Measurements from ENCODE around the gene KIR3DL3. TPM values are rescaled to one million over a fixed set of nuclear protein-coding genes. Genes with fewer than 3 reads are reported as not detected.
A peak's percentile ranks its signal among the peaks of the same experiment; 100 is the strongest.
"Not testable (repeated sequence)": the region's sequence is repeated elsewhere in the genome, so short reads cannot be mapped to it uniquely, and the experiment has no call there.

KIR3DL3 gene
- total RNA-seq (2022) (not detected in 2 replicates), Bru-seq, nascent RNA (not detected), BruChase-seq, experiment 1, labeled RNA remaining after a 6-hour chase (not detected), BruChase-seq, experiment 2, labeled RNA remaining after a 2-hour chase (not detected)
- long read RNA-seq: 0 reads

DNA sequence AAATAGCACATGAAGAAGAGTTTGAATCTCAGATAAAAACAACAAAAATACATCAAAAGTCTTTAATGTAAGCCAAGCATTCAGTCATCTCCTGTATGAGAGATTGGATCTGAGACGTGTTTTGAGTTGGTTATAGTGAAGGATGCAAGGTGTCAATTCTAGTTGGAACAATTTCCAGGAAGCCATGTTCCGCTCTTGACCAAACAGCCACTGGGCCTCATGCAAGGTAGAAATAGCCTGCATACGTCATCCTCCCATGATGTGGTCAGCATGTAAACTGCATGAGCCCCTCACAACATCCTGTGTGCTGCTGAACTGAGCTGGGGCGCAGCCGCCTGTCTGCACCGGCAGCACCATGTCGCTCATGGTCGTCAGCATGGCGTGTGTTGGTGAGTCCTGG, at the start of gene KIR3DL3:
Gene KIR3DL3 (plus strand): TSS at position 301 of the 400 bp plus-strand sequence. CDS start 55 bp downstream, at position 356.
- no peaks in the 10 kb centered on the region for H3K36me3 Mint-ChIP-seq (ENCODE audit: insufficient read depth, unreplicated experiment)
- no peak within 1 kb of the TSS for H3K4me3 Mint-ChIP-seq (ENCODE audit: low read depth, unreplicated experiment)
- peaks cover 34% of the 10 kb centered on the region for H3K27me3 Mint-ChIP-seq (ENCODE audit: unreplicated experiment)
- no peak for DNase-seq
- H3K27ac Mint-ChIP-seq (ENCODE audit: unreplicated experiment): no peak within 1 kb of the TSS
- BruUV-seq (replicated peaks): no TSS peak
- TF ChIP-seq, protein P1, sequence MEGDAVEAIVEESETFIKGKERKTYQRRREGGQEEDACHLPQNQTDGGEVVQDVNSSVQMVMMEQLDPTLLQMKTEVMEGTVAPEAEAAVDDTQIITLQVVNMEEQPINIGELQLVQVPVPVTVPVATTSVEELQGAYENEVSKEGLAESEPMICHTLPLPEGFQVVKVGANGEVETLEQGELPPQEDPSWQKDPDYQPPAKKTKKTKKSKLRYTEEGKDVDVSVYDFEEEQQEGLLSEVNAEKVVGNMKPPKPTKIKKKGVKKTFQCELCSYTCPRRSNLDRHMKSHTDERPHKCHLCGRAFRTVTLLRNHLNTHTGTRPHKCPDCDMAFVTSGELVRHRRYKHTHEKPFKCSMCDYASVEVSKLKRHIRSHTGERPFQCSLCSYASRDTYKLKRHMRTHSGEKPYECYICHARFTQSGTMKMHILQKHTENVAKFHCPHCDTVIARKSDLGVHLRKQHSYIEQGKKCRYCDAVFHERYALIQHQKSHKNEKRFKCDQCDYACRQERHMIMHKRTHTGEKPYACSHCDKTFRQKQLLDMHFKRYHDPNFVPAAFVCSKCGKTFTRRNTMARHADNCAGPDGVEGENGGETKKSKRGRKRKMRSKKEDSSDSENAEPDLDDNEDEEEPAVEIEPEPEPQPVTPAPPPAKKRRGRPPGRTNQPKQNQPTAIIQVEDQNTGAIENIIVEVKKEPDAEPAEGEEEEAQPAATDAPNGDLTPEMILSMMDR (IDR thresholded peaks at IDR 0.05; ENCODE audit: unreplicated experiment): no peak
- peaks cover 17% of the 10 kb centered on the region for H3K9me3 Mint-ChIP-seq (ENCODE audit: low read depth, unreplicated experiment)
- H3K4me1 Mint-ChIP-seq (ENCODE audit: low read depth, unreplicated experiment): no peaks in the 10 kb centered on the region
- CTCF ChIA-PET: no interaction called here
- intact Hi-C loops (cut with micrococcal nuclease; ENCODE audit: unreplicated experiment): no loop called here

DNA sequence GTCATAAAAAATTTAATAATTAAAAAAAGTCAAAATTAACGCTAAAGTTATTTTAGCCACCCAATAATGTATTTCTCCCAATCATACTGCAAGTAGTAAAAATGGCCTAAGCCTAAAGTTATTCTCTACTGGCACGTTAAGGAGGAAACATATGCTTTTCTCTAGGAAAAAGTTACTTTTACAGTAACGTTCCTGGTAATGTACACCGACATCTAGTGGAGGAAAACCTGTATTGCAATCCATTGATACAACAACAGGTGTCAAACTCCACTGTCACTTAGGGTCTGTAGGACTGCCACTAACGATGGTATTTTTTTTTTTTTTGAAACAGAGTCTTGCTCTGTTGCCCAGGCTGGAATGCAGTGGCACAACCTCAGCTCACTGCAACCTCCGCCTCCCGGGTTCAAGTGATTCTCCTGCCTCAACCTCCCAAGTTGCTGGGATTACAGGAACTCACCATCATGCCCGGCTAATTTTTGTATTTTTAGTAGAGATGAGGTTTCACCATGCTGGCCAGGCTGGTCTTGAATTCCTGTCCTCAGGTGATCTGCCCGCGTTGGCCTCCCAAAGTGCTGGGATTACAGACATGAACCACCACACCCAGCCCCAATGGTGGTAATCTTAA, 47.9 kb upstream of the KIR3DL3 start:
- CTCF ChIA-PET; H3K27ac Mint-ChIP-seq (ENCODE audit: unreplicated experiment); H3K4me3 Mint-ChIP-seq (ENCODE audit: low read depth, unreplicated experiment); H3K4me1 Mint-ChIP-seq (ENCODE audit: low read depth, unreplicated experiment); H3K36me3 Mint-ChIP-seq (ENCODE audit: insufficient read depth, unreplicated experiment); BruUV-seq (replicated peaks); H3K9me3 Mint-ChIP-seq (ENCODE audit: low read depth, unreplicated experiment): not testable (repeated sequence)
- intact Hi-C loops (cut with micrococcal nuclease; ENCODE audit: unreplicated experiment): loop anchor here (1.0 kb wide), 1 partner anchor 195 kb away; no protein-coding TSS in a partner anchor
- TF ChIP-seq, protein P1 (IDR thresholded peaks at IDR 0.05; ENCODE audit: unreplicated experiment): peak; percentile 77
- peak; percentile 34 for DNase-seq
- peaks cover 32% of the 10 kb centered on the region for H3K27me3 Mint-ChIP-seq (ENCODE audit: unreplicated experiment)

DNA sequence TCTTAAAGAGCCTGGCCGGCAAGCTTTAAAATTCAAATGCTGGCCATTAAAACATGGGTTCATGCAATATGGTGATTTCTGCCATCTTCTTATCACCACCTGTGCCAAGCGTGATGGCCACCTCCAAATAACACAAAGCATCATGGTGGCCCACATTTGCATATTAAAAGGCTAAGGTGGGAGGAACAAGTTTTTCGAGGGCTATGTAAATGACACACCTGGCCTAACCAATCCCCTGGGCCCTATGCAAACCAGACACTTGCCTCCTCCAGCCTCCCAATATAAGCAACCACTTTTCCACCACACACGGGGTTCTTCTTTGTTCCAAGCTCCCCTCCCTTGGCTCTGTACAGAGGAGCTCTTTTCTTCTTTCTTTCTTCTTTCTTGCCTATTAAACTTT, 47.0 kb upstream of the KIR3DL3 start:
- no TSS peak for BruUV-seq (replicated peaks)
- Mint-ChIP-seq H3K4me1 (ENCODE audit: low read depth, unreplicated experiment) (no peaks in the 10 kb centered on the region), H3K4me3 (ENCODE audit: low read depth, unreplicated experiment) (no peak overlapping the region), H3K36me3 (ENCODE audit: insufficient read depth, unreplicated experiment) (no peaks in the 10 kb centered on the region), H3K9me3 (ENCODE audit: low read depth, unreplicated experiment) (peaks cover 5% of the 10 kb centered on the region), H3K27ac (ENCODE audit: unreplicated experiment) (no peak overlapping the region), H3K27me3 (ENCODE audit: unreplicated experiment) (peaks cover 31% of the 10 kb centered on the region)
- DNase-seq: no peak
- CTCF ChIA-PET: interaction anchor here (0.7 kb wide), 1 partner anchor 17 kb away, joined by 5 read pairs; no protein-coding TSS in a partner anchor
- intact Hi-C loops (cut with micrococcal nuclease; ENCODE audit: unreplicated experiment): no loop called here
- TF ChIP-seq, protein P1 (IDR thresholded peaks at IDR 0.05; ENCODE audit: unreplicated experiment): no peak

DNA sequence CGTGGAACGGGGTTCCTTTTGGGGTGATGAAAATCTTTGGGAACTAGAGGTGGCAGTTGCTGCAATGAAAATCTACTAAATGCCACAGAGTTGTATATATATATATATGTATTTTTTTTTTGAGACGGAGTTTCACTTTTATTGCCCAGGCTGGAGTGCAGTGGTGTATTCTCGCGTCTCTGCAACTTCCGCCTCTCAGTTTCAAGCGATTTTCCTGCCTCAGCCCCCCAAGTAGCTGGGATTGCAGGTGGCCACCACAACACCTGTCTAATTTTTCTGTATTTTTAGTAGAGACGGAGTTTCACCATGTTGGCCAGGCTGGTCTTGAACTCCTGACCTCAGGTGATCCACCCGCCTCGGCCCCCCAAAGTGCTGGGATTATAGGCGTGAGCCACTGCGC, 42.6 kb upstream of the KIR3DL3 start:
- H3K9me3 Mint-ChIP-seq (ENCODE audit: low read depth, unreplicated experiment); BruUV-seq (replicated peaks); H3K36me3 Mint-ChIP-seq (ENCODE audit: insufficient read depth, unreplicated experiment); H3K4me1 Mint-ChIP-seq (ENCODE audit: low read depth, unreplicated experiment); H3K4me3 Mint-ChIP-seq (ENCODE audit: low read depth, unreplicated experiment); intact Hi-C loops (cut with micrococcal nuclease; ENCODE audit: unreplicated experiment); H3K27ac Mint-ChIP-seq (ENCODE audit: unreplicated experiment); DNase-seq: not testable (repeated sequence)
- CTCF ChIA-PET: interaction anchor here (3.9 kb wide), 1 partner anchor 8 kb away, joined by 10 read pairs; no protein-coding TSS in a partner anchor
- peaks cover 26% of the 10 kb centered on the region for H3K27me3 Mint-ChIP-seq (ENCODE audit: unreplicated experiment)

Measured in Calu3 (cell line).